Measurements from ENCODE around the gene ZNF599.

The ZNF599 gene

DNA sequence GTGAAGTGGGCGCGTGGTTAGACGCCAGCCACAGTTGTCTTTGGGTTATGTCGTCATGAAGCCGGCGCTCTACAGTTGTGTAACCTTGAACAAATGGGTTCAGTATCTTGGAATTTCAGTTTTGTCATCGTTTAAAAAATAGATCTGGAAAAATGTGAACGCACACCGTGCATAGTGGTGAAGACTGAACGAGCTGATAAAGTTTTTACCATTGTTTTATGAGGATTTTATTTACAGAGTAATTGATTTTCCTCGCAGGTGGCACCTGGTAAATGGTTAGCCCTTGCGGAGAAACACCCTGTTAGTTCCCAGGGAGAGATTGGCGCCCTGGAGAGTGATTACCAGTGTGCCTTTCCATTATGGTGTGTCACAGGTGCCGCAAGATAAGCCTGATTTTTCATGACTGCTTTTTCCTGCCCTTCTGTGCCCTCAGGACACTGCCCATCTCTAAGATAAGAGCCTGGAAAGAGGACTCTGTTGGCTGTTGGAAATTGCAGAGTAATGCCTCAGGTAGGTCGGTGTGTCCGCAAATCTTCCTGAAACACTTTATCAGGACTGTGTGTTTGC is 38.4 kb downstream of the ZNF599 start:
- no peak for DNase-seq

DNA sequence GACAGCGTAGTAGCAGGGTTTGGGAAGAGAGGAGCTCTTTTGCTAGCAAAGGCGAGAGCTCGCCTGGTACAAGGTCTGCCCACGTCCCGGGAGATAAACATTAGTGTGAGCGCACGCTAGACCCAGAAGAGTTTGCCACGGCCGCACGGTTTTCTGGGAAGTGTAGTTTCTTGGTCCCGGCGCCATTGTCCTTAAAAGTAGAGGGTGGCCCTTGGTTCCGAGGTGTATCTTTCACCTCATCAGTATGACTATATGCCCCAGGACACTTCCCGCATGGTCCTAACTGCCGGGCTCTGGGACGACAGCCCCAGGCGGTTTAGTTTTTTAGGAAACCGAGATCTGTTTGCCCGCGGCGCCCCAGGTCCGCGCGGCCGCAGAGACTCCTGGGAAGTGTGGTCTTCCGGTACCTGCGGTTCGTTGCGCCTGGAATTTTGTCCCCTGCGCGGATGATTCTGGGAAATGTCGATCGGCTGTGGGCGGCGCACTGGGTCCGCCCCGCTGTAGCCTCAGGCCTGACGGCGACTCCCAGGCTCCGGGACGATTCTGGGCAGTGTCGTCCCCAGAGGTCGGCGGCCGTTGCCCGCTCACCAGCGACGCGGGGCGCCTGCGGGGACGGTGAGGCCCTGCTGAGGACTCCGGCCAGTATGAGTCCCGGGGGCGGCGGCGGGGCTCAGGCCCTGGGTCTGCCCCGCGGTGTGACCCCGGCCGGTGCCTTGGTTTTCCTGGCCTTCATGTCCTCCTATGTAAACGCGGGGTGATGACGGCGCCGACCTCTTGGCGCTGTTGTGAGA is 39.1 kb downstream of the ZNF599 start, which contains the start of gene ZNF181:
ZNF181 (plus strand) TSS at position 498 of the 791 bp plus-strand sequence. CDS start 795 bp downstream, outside the sequence.
- peak; percentile 81 to 83 for DNase-seq

DNA sequence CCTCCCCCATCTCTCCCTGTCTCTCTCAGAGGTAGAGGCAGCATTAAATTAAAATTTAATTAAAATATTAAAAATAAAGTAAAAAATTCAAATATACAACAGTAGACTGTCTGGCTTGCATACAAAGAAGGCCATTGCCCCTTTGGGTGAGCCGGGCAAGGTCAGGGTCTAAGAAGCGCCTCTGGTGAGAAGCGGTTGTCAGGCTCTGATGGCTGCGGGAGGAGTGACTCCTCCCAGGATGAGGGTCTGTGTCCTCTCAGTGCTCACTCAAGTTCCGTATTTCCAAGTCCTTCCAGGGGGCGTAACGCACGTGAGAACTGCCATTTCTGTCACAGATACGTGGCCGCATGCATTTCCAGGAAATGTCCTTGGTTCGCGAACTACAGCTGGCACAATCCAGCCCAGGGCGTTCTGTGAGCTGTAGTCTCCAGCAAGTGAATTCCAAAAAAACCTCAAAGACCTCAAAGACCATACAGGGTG is 39.7 kb downstream of the ZNF599 start:
- DNase-seq: no peak

DNA sequence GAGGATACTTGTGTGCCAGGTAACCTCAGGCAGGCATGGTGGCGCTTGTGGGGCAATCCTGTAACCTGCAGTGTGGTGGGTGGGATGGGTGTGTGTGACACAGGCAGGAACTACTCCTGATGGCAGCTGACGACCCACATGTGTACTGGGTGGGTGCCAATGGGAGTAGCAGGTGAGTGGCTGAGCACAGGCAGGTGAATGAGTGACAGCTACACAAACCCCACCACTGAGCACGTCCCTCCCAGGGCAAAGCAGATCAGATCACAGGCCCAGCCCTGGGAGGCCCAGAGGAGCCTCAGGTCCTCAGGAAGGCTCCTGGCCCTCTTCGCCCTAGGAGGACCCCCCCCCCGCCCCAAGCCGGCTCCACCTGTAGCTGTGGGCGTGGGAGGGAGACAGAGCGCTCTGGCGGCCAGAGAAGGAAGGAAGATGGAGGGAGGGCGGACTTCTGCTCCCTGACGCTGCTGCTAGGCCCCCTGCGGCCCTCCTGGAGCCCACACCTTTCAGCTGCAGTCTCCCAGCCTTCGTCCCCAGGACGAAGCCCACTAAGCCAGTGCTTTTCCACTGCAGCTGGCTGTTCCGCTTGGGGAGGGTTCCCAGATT is 40.3 kb downstream of the ZNF599 start:
- no peak for DNase-seq

DNA sequence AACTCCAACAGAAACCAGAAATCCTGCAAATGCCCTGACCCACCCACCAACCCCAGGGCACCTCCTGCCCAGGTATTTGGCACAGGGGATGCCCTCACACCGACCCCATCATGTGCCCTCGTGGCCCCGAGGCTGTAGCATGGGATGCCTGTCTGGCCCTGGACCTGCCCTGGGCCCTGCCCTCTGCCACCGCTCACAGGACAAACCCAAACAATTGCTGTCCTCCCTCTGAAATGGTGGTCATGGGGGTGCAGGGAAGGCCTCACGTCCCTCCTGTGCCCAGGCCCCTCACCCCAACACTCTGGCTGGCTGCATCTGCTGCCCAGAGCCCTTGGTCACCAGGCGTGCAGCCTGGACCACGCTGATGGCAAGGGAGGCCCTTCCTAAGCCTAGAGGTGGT is 41.1 kb downstream of the ZNF599 start:
- DNase-seq: no peak

DNA sequence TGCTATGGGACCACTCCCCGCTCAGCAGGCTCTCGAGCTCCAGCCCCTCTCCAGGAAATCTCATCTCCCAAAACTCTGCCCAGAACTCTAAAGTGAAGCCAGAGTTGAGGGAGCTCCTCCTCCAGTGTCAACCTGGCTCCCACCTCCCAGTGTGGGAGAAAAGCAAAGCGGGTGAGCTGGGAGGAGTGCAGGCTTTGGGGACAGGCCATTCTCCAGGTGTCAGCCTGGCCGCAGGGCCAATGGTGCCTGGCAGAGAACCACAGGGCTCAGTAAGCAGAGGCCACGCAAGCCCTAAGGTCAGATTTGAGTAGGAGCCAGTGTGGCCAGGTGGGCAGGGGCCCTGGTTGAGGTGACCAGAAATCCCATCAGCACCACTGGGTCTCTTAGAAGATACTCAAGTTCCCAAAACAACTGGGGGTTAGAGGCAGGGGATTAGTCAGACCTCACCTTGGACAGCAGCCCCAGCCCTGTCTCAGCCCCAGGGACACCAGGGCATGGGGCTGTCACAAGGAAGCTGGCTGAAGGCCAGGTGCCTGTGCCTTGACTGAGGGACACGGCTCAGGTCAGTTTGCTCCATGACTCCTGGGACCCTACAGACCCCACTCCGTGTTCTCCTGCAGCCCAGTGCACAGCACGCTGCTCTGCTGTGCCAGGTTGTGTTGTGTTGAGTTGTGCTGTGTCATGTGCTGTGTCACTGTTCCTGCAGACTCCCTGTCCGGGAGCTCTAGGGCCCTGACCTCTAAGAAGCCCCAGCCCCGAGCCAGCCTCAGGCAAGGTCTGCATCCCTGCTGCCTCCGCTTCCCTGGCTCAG is 41.8 kb downstream of the ZNF599 start:
- no peak for DNase-seq

DNA sequence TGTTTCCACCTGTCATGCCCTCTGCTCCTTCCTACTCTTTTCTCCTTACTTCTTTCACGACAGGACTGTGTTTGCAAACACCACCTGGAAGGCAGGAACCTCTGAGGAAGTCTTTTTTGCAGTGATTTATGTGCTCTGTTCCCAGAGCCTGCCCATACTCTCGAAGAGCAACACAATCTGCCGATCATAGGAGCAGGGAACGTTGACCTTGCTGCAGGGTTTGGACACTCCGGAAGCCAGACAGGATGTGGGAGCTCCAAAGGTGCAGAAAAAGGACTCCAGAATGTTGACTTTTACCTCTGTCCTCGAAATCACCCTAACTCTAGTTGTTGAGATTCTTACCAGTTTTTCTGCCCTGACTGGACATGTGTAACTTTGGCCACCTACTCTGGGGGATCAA is 47.6 kb downstream of the ZNF599 start:
- no peak for DNase-seq

DNA sequence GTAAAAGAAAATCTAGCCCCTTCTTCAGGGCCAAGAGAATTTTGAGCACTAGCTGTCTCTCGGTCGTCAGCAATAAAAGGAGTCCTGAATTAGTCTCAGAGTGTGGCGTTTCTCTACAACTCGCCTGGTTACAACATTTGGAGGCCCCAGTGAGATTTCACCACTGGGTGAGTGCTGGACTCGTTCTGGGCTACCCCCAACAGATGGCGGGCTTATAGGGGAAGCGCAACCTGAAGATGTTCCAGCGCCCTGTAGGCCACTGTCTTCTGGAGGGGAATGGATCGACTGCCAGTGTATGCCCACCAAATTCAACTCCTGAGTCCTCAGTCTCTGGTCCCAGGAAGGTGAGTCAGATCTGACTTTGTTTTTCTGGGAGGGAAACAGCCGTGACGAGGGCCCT is 50.7 kb downstream of the ZNF599 start:
- DNase-seq: no peak

DNA sequence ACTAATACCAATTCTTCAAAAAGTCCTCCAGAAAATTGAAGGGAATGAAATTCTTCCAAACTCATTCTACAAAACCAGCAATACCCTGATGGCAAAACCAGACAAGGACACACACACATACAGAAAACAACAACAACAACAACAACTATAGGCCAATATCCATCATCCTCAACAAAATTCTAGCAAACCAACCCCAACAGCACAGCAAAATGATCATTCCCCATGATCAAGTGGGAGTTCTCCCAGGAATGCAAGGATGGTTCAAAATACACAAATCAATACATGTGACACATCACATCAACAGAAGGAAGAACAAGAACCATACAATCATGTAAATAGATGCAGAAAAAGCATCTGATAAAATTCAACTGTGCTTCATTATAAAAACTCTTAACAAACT is 57.7 kb downstream of the ZNF599 start:
- no peak for DNase-seq

DNA sequence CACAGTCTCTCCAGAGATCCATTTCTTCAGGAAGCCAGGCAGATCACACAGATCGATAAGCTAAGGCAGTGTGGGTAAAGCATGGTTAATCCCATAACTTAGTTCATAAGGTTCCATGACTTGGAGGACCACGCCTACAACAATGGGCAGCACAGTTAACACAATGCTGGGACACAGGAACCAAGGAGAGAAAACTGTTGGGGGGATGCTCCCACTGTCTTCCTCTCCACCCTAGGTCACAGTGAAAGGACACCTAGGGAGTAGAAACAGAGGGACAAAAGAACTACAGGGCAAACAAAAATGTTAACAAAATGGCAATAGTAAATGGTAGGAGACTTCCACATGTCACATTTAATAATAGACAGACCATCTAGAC is 59.8 kb downstream of the ZNF599 start:
- DNase-seq: no peak

DNA sequence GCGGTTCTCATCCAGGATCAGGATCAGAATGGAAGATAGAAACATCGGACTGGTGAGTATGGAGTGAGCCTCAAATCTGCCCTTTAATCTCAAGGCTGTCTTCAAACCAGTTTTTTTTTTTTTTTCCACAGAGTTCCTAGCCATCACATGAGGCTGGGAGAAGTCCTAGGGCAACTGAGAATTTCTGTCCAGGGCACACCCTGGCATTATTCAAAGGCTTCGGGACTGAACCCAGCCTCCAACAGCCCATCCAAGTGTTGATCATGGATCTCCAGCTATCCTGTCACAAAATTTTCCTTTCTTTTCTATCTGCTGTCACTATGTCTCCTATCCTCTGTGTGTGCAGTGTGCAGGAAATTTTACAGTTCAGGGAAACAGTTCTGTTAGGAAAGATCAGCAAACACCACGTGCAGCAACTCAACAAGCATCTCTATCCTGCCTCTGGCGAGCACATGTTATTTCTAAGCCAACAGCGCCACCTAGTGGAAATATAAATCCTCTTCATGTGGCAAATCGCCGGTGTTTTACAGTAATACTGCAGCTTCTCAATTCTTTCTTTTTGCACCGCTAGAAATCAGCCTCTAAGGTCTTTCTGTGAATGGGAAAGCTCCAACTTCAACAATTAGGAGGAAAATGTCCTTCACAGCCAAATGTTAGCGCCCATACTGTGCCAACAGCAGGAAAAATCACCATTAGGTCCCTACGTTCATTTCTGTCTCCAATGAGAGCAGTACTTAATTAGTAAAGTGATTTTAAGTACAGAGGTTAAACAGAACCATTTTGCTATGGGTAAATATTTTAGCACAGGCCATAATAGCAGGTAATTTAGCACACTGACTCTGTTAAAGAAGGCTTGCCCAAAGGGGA is 60.4 kb downstream of the ZNF599 start:
- DNase-seq: peak; percentile 20 to 54

DNA sequence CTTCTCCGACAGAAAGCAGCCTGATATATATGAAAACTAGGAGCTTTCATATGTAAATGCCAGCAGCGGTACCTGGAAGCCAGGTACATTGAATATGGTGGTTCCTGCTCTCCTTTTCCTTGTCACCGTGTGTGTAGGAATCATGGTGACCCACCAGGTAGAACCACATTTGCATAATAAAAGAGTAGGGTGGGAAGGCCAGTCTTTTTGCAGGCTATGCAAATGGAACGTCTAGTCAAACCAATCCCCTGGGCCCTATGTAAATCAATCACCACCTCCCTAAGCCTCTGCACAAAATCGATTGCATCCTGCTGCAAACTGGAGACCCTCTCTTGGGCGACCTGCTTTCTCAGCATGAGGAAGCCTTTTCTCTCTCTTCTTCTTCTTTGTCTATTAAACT is 61.1 kb downstream of the ZNF599 start:
- no peak for DNase-seq
